ENCODE data around the gene IPP.
"Not testable (repeated sequence)": the region's sequence is repeated elsewhere in the genome, so short reads cannot be mapped to it uniquely, and the experiment has no call there.

IPP gene

DNA sequence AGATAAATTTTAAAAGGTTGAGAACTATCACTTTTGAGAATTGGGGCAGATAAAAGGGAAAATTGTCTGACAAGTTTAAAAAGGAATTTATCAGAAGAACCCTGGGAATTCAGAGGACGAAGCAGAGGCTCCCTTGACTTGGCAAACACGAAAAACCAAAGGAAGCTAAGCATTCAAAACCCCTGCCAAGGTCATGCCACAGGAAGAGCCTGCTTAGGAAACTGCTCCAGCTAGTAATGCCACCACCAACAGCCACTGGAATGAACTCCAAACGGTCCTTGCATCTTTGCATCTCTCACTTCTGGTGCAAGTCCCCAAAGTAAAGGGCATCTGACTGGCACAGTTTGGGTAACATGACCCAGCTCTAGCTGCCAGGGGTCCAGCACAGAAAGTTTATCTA is 71.3 kb downstream of the IPP start:
- H3K9me3 Mint-ChIP-seq = no peaks in the 10 kb centered on the region
- no peak for ATAC-seq
- no peak overlapping the region for H3K4me3 Mint-ChIP-seq
- peaks cover 78% of the 10 kb centered on the region for H3K4me1 Mint-ChIP-seq
- no peaks in the 10 kb centered on the region for H3K27me3 Mint-ChIP-seq
- no peak overlapping the region for H3K27ac Mint-ChIP-seq
- DNase-seq = no peak
- peaks cover 3% of the 10 kb centered on the region for H3K36me3 Mint-ChIP-seq (ENCODE audit: low read depth)

DNA sequence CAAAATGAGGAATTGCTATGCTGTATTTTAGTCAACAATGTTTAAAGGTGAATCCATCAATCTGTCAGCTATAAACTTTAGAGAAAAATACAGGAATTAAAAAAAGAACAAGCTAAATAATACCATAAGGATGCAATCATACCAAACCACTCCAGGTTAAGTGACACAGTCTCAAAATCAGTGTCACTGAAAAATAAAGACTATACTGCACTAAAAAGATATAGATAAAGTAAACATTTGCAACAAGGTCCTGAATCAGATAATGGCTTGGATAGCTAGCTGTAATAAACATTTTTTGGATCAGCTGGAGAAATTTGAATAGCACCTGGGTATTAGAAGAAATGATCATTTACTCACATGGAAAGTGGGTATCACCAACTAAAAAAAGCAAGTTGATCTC is 72.0 kb downstream of the IPP start:
- peaks cover 3% of the 10 kb centered on the region for H3K36me3 Mint-ChIP-seq (ENCODE audit: low read depth)
- H3K27me3 Mint-ChIP-seq = no peaks in the 10 kb centered on the region
- no peak overlapping the region for H3K27ac Mint-ChIP-seq
- H3K4me3 Mint-ChIP-seq = no peak overlapping the region
- peaks cover 78% of the 10 kb centered on the region for H3K4me1 Mint-ChIP-seq
- H3K9me3 Mint-ChIP-seq = no peaks in the 10 kb centered on the region
- no peak for ATAC-seq
- DNase-seq = no peak

DNA sequence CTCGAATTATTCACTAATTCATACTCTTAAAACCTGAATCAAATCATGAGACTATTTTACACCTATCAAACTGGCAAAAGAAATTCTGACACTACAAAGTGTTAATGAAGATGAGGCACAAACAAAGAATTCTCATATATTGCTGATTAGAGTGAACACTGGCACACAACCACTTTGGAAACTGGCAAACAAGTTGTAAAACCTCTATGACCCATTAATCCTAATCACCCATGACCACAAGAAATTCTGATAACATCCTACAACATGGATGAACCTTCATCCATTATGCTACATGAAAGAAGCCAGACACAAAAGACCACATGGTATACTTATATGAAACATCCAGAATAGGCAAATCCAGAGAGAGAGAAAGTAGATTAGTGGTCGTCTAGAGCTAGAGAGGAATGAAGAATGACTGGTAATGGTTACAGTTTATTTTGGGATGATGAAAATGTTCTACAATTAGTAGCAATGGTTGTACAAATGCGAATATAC is 72.7 kb downstream of the IPP start:
- DNase-seq (no peak), ATAC-seq (no peak)
- Mint-ChIP-seq H3K4me3 (no peak overlapping the region), H3K4me1 (peaks cover 82% of the 10 kb centered on the region), H3K27ac (no peak overlapping the region), H3K36me3 (ENCODE audit: low read depth) (peaks cover 3% of the 10 kb centered on the region), H3K9me3 (no peaks in the 10 kb centered on the region), H3K27me3 (no peaks in the 10 kb centered on the region)

DNA sequence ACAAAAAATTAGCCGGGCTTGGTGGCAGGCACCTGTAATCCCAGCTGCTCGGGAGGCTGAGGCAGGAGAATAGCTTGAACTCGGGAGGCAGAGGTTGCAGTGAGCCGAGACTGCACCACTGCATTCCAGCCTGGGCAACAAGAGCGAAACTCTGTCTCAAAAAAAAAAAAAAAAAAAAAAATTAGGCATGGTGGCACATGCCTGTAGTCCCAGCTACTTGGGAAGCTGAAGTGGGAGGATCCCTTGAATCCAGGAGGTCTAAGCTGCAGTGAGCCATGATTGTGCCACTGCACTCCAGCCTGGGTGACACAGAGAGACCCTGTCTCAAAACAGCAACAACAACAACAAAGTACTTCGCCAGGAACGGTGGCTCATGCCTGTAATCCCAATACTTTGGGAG is 73.9 kb downstream of the IPP start:
- not testable (repeated sequence) for ATAC-seq; H3K36me3 Mint-ChIP-seq (ENCODE audit: low read depth); H3K27ac Mint-ChIP-seq; H3K27me3 Mint-ChIP-seq; H3K9me3 Mint-ChIP-seq; DNase-seq; H3K4me3 Mint-ChIP-seq
- peaks cover 74% of the 10 kb centered on the region for H3K4me1 Mint-ChIP-seq

DNA sequence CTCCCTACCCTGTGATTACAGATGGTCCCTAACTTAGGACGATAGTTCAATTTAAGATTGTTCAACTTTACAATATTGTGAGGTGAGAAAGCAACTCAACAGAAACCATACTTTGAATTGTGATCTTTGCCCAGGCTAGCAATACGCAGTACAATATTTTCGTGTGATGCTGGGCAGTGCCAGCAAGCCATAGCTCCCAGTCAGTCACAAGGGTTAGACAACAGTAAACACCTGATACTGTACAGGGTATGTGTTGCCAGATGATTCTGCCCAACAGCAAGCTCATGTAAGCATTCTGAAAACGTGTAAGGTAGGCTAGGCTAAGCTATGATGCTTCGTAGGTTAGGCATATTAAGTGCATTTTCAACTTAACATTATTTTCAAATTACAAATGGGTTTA is 76.0 kb downstream of the IPP start:
- Mint-ChIP-seq H3K27me3 (no peaks in the 10 kb centered on the region), H3K36me3 (ENCODE audit: low read depth) (peaks cover 3% of the 10 kb centered on the region), H3K9me3 (no peaks in the 10 kb centered on the region), H3K27ac (no peak overlapping the region), H3K4me1 (peaks cover 71% of the 10 kb centered on the region), H3K4me3 (no peak overlapping the region)
- ATAC-seq = no peak
- DNase-seq = no peak

DNA sequence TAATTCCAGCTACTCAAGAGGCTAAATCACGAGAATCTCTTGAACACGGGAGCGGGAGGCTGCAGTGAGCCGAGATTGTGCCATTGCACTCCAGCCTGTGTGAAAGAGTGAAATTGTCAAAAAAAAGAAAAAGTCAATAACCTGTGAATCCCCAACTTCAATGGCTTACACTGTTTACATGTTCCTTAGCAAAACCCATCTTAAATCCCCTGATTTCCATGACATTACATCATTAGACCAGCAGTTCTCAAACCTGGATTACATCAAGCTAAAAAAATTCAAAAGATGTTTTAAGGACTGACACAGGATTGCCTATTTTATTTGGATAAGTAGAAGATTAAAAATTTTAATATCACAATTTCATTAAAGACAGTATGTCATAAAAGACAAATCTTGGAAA is 76.5 kb downstream of the IPP start:
- no peak overlapping the region for H3K27ac Mint-ChIP-seq
- no peak overlapping the region for H3K4me3 Mint-ChIP-seq
- H3K36me3 Mint-ChIP-seq (ENCODE audit: low read depth) = peaks cover 3% of the 10 kb centered on the region
- H3K27me3 Mint-ChIP-seq = no peaks in the 10 kb centered on the region
- DNase-seq (no peak), ATAC-seq (no peak)
- H3K9me3 Mint-ChIP-seq = no peaks in the 10 kb centered on the region
- peaks cover 67% of the 10 kb centered on the region for H3K4me1 Mint-ChIP-seq

DNA sequence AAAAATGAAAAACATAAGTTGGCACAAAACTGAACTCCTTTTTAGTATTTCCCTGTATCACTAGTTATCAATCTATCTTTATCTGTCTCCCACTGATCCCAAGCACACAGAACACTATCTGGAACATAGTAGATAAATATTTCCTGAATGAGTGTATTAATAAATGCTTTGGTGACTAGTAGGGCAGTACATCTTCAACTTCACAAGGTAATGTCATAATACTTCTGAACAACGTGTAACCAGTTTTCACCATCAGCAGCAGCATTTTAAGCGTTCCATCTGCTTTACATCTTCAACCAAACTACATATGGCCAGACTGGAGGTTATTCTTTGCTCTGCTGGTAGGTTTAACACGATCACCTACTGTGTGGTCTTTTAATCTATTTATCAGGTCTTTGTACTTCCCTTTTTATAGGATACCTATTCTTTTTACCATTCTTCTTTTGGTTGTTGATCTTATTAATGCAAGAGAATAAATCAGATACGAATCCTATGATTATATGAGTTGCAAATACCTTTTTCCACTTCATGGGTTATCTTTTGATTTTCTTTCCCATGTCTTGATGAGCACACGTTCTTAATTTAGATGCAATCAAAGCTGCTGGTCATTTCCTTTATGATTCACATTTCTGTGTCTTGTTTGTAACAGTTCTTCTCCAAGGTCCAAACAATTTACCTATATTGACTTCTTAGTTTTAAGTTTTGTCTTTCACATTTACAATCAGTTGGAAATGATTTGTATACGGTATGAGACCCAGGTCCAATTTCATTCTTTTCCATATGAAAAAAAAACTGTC is 80.4 kb downstream of the IPP start:
- Mint-ChIP-seq H3K9me3 (no peaks in the 10 kb centered on the region), H3K27ac (no peak overlapping the region), H3K27me3 (no peaks in the 10 kb centered on the region), H3K36me3 (ENCODE audit: low read depth) (peaks cover 5% of the 10 kb centered on the region), H3K4me1 (peaks cover 44% of the 10 kb centered on the region), H3K4me3 (no peak overlapping the region)
- ATAC-seq = no peak
- no peak for DNase-seq

DNA sequence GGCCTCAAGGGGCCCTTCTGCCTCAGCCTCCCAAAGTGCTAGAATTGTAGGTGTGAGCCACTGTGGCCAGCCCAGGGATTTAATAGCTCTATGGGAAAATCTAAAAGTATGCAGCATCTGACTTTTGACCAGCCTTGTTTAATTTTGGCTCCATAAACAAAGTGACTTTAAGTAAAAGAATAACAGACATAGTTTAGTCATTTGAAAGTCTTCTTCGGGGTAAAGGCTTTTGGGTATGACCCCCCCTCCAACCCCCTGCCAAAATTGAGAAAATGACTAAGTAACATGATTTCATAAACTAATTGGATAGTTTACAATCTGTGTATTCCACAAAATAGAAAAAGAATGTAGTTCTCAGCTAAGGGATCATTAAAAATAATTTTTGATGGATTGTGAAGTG is 81.1 kb downstream of the IPP start:
- Mint-ChIP-seq H3K36me3 (ENCODE audit: low read depth) (peaks cover 4% of the 10 kb centered on the region), H3K4me1 (peaks cover 39% of the 10 kb centered on the region), H3K9me3 (no peaks in the 10 kb centered on the region), H3K27ac (no peak overlapping the region), H3K4me3 (no peak overlapping the region), H3K27me3 (no peaks in the 10 kb centered on the region)
- ATAC-seq (no peak), DNase-seq (no peak)

DNA sequence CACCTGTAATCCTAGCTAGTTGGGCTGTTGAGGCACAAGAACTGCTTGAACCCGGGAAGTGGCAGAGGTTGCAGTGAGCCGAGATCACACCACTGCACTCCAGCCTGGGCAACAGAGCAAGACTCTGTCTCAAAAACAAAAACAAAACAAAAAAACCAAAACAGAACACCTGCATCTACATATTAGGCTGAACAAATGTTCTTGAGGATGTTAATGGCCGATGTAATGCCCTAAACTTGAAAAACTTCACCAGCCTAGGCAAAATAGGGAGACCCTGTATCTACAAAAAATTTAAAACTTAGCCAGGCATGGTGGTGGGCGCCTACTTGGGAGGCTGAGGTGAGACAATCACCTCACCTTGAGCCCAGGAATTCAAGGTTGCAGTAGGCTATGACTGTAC is 81.9 kb downstream of the IPP start:
- ATAC-seq (no peak), DNase-seq (no peak)
- Mint-ChIP-seq H3K27ac (no peak overlapping the region), H3K36me3 (ENCODE audit: low read depth) (peaks cover 4% of the 10 kb centered on the region), H3K9me3 (no peaks in the 10 kb centered on the region), H3K4me3 (no peak overlapping the region), H3K27me3 (no peaks in the 10 kb centered on the region), H3K4me1 (peaks cover 34% of the 10 kb centered on the region)

DNA sequence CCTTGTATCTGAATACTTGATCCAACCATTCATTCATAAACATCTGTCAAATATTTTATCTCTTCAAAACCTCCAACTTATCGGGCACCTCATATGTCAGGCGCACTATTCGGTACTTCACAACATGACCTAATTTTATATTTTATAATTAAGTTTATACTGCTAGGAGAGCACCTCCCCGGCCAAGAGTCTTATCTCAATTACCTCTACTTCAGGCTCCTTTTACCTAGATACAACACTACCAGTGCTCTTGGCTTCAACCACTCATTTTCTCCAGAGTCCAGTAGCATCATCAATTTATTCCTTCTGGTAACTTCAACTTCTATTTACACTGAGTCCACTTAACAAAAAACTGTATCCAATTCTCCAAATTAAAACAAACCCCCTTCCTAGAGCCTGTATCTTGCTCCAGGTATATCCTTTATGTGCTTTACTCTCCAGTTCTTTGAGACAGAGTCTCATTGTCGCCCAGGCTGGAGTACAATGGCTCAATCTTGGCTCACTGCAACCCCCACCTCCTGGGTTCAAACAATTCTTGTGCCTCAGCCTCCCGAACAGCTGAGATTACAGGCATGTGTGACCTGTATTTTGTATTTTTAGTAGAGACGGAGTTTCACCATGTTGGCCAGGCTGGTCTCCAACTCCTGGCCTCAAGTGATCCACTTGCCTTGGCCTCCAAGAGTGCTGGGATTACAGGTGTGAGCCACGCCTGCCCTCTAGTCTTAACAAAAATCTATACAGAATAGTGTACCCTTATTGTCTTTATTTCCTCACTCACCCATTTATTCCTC is 82.9 kb downstream of the IPP start:
- Mint-ChIP-seq H3K27ac (no peak overlapping the region), H3K4me3 (no peak overlapping the region), H3K36me3 (ENCODE audit: low read depth) (peaks cover 6% of the 10 kb centered on the region), H3K9me3 (no peaks in the 10 kb centered on the region), H3K27me3 (no peaks in the 10 kb centered on the region), H3K4me1 (peaks cover 32% of the 10 kb centered on the region)
- DNase-seq = no peak
- no peak for ATAC-seq

DNA sequence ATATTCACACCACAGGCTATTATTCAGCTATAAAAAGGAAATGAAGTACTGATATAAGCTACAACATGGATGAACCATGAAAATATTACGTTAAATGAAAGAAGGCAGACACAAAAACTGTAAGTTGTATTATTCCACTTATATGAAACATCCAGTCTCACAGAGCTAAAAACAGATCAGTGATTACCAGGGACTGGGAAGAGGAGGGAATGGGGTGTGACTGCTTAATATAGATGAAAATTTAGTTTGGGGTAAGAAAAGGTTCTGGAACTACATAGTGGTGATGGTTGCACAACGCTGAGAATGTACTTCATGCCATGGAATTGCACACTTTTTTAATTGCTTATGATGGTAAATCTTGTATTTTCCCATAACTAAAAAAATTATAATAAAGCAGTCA is 83.6 kb downstream of the IPP start:
- no peak for DNase-seq
- peaks cover 30% of the 10 kb centered on the region for H3K4me1 Mint-ChIP-seq
- no peaks in the 10 kb centered on the region for H3K9me3 Mint-ChIP-seq
- H3K27me3 Mint-ChIP-seq = no peaks in the 10 kb centered on the region
- no peak for ATAC-seq
- no peak overlapping the region for H3K27ac Mint-ChIP-seq
- H3K4me3 Mint-ChIP-seq = no peak overlapping the region
- peaks cover 6% of the 10 kb centered on the region for H3K36me3 Mint-ChIP-seq (ENCODE audit: low read depth)

DNA sequence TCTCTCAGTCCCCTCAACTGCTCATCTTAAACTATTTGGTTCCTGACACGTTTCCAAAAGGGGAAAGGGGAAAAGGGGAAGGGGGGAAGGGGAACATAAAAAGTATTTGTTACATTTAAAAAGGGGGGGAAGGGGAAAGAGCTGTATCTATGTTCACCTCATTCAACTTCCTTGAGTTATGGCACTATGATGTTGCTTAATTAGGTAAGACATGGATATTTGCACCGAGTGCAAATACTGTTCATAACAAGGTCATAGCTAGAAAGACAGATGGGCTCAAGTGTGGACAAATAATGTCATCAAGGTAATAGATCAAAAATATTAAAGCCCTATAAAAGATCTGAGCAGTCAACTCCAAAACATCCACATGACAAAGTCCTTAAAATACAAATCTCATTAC is 90.1 kb downstream of the IPP start:
- Mint-ChIP-seq H3K27ac (no peak overlapping the region), H3K9me3 (no peaks in the 10 kb centered on the region), H3K36me3 (ENCODE audit: low read depth) (peaks cover 48% of the 10 kb centered on the region), H3K27me3 (no peaks in the 10 kb centered on the region), H3K4me3 (no peak overlapping the region), H3K4me1 (peaks cover 9% of the 10 kb centered on the region)
- no peak for ATAC-seq
- DNase-seq = no peak

DNA sequence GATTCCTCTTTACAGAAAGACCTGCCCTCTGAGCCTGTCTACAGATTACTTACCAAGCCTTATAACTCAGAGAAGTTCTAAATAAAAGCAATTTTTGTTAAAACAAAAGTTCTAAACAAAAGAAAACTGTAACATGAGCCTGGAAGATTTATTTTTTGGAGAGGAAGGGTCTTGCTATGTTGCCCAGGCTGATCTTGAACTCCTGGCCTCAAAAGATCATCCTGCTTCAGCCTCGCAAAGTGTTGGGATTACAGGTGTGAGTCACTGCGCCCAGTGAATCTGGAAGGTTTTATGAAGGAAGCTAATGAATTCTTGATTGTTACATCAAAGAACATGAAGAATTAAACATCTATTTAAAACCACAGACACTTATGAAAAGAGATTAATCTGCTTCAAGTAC is 91.2 kb downstream of the IPP start:
- Mint-ChIP-seq H3K36me3 (ENCODE audit: low read depth) (peaks cover 57% of the 10 kb centered on the region), H3K4me3 (no peak overlapping the region), H3K27ac (no peak overlapping the region), H3K27me3 (no peaks in the 10 kb centered on the region), H3K9me3 (no peaks in the 10 kb centered on the region), H3K4me1 (peaks cover 8% of the 10 kb centered on the region)
- ATAC-seq (no peak), DNase-seq (no peak)

DNA sequence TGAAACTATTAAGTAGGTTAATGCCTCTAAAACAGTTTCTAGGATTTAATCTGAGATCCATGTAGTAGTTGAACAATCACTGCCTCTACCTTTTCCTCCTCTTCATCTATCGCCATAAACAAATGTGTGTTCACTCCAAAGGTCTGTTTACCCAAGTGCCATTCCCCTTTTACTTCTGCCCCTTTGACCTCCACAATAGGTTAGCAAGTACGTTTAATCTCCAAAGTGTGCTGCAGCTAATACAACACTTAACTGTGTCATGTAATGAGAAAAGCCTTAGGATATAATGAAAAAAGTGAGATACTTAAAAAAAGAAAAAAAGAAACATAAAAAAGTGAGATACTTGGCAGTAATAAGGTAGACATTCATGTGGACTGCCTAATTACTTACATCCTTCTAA is 92.3 kb downstream of the IPP start:
- Mint-ChIP-seq H3K27me3 (no peaks in the 10 kb centered on the region), H3K4me3 (no peak overlapping the region), H3K27ac (no peak overlapping the region), H3K4me1 (peaks cover 5% of the 10 kb centered on the region), H3K9me3 (no peaks in the 10 kb centered on the region), H3K36me3 (ENCODE audit: low read depth) (peaks cover 56% of the 10 kb centered on the region)
- no peak for ATAC-seq
- no peak for DNase-seq

DNA sequence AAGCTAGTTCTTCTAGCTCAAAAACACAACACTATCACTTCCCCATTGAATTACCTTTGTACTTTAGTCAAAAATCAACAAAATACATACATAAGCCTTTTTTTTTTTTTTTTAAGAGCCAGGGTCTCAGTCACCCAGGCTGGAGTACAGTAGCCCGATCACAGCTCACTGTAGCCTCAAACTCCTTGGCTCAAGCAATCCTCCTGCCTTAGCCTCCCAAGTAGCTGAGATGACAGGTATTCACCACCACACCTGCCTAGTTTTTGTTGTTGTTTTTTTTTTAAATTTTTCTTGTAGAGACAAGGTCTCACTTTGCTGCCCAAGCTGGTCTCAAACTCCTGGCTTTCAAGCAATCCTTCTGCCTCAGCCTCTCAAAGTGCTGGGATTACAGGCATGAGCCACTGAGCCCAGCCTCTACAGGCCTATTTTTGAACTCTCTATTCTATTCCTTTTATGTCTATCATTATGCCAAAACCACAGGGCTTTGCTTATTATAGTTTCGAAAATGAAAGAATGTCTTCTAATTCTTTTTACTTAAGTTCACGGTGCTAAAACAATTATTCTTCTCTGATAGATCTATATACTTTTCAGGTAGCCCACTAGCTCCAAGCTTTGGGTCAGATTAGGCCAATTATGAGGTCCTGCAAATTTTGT is 93.8 kb downstream of the IPP start:
- ATAC-seq (no peak), DNase-seq (no peak)
- no peak overlapping the region for H3K27ac Mint-ChIP-seq
- H3K9me3 Mint-ChIP-seq = no peaks in the 10 kb centered on the region
- peaks cover 2% of the 10 kb centered on the region for H3K4me1 Mint-ChIP-seq
- peaks cover 60% of the 10 kb centered on the region for H3K36me3 Mint-ChIP-seq (ENCODE audit: low read depth)
- no peaks in the 10 kb centered on the region for H3K27me3 Mint-ChIP-seq
- H3K4me3 Mint-ChIP-seq = no peak overlapping the region
